GM21717 (cell line): Measurements from ENCODE around the gene NXPH3.

Experiments used
- ATAC-seq: cut with Tn5 transposase; IDR thresholded peaks from one replicate; pipeline ENCODE4 v1.9.1; 2021; ENCODE audit warnings: mild to moderate bottlenecking, moderate library complexity; ENCODE audit not compliant: unreplicated experiment

The NXPH3 gene

GRCh38 chr17:49618028-49618611 lies 42.4 kb downstream of the NXPH3 start:
- ATAC-seq, result no peak

DNA sequence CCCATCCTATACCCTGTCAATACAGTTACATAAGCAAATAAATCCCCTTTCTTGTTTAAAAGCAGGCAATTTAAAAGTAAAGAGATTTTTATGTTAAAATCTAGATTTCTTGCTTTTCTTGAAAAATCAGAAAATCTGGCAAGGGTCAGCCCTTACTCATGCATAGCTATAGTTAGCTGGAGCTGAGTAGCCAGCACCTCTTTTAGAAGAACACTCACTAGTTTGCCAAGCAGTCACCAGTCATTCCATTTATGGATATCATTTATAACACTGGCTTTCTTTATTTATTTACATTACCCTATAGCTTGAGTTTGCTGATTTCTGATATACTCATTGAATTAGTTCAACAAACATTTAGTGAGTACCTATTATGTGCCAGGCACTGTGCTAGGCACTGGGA lies 45.7 kb downstream of the NXPH3 start:
- no peak for ATAC-seq

- no peak for ATAC-seq
These were observed 46.4 kb downstream of the NXPH3 start for GRCh38 chr17:49621946-49622529.

GRCh38 chr17:49624896-49625295 lies 49.2 kb downstream of the NXPH3 start:
- ATAC-seq, result no peak

DNA sequence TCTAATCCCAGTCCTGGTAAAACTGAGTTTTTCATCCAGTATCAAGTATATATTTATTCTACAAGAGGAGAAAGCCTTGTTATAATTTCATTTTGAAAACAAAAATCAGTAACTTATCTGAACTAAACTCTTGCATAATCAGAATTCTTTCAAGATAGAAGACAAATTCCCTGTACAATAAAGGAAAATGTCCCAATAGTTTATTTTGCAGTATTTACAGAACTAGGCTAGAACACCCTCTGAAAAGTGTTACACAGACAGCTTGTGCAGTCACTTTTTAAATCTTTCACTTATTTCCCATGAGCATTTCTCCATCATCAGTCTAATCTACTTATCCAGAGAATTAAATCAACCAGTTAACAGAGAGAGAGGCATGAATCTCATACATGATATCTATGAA lies 53.8 kb downstream of the NXPH3 start:
- ATAC-seq, result no peak

DNA sequence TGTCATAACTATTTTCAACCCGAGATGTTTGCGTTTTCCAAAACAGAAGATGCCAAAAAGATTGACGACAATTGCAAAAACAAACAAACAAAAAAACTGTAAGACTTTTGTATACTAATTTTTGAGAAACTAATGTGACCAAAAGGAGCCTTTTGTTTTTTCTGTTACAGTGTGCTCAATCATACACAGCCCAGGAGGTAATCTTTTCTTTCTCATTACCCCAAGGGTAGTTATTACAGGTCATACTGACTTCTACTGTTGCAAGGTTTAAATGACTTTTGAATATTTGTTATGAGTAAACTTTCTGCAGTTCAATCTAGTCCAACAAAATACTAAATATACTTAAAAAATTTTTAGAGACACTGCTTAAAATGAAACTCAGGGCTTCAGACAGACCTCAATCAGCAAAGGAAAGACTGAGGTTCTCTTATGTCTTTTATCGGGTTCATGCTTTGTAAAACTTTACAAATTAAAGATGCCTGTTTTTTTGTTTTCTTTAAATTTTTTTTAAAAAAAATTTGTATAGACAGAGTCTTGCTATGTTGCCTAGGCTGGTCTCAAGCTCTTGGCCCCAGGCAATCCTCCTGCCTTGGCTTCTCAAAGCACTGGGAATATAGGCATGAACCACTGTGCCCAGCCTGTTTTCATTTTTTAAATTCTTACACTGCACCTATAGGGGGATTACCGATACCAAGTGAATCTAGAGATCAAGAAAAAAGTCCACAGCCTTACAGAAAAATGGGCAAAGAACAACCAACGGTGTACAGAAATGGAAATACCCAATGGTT lies 54.6 kb downstream of the NXPH3 start:
- ATAC-seq, result no peak

DNA sequence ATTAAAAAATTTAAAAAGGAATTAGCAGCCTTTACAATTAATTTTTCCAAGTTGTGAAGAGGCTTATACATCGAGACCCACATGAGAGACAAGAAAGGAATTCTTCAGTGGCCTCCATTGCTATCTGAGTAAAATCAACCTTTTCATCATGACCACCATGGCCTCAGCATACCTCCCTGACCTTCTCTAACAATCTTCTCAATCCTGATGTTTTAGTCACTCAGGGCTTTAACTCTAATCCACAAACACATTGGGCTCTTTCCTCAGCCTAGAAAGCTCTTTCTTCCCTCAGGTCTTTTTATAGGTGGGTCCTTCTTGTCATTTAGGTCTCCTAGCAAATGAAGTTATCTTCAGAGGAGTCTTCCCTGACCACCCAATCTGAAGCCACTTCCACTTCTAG lies 55.8 kb downstream of the NXPH3 start:
- no peak for ATAC-seq
